Thyroid gland (tissue), 4 donors: Measurements from ENCODE around the gene VWA2.

ENCODE experiments used
- CTCF ChIP-seq, 6 experiments: fragments of 200-600 bp in 3 of 6; fragments of 450-650 bp in 3 of 6; sonication (generic) in 3 of 6; IDR thresholded peaks; one replicate each; pipeline ENCODE4 v1.5.1; 2016 to 2019; ENCODE audit warnings: antibody characterized with exemption in 6 of 6, mild to moderate bottlenecking in 2 of 6, inconsistent platforms in 1 of 6, moderate library complexity in 1 of 6
- POLR2A ChIP-seq, 2 donors: fragments of 450-650 bp; IDR thresholded peaks; one replicate each; pipeline ENCODE4 v1.6.1; 2017; ENCODE audit warnings: antibody characterized with exemption in 2 of 2, mild to moderate bottlenecking in 2 of 2, moderate library complexity in 1 of 2

DNA sequence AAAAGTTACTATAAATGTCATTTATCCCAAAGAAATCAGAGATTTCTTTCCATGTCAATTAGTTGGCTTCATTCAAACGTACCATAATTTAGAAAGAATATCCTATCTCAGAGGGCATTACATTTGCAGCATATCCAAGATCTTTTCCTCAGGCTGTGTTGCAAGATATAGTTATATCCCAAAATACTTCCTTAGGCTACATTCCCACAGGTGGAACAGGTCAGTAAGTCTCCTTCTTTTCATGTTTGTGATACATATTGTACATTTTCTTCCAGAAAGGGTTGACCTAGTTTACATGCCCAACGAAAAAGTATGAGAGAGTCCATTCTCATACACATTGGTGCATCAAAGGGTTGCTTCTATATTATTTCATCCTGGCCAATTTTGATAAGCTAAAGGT is 26.9 kb upstream of the VWA2 start:
- TF ChIP-seq CTCF (IDR thresholded peaks at IDR 0.05) (no peak), POLR2A (IDR thresholded peaks at IDR 0.05) (no peak)
